ENCODE results near the gene TSKU. TPM values are rescaled to one million over a fixed set of nuclear protein-coding genes. Genes with fewer than 3 reads are reported as not detected.

Gene TSKU
- polyA plus RNA-seq, 1 of the 3 experiments (the other 2 are of a cell fraction) = 20.7 TPM

DNA sequence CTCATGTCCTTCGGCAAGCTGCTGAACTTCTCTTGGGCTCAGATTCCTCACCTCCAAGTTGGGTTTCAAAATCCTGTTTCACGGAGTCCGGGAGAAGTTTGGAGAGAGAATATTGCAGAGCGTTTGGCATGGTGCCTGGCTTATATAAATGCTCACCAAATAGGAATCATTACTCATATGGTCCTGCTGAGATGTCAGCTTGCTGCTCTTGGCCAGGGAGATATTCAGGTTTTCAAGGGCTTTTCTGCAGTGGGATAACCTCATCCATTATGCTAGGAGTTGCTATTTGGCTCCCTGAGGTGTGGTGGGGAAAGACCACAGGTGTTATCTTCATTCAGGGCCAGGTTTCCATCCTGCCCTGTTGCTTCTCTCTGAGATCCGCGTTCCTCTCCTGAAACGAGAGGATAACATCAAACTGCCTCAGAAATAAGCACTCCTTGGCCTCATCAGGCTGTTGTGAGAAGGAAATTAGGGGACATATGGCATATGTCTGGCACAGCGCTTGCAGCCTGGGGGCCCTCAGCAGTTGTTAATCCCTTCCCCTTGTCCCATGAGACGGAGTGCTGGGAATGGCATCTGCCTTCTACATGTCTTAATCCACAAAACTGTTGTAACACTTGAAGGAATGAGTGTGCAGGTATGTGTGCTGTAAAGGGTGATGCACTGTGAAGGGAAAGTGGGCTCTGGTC is 47.6 kb downstream of the TSKU start:
- CTCF ChIA-PET = interaction anchor here (0.6 to 1.0 kb wide), 3 partner anchors 37 to 97 kb away, joined by 3 to 4 read pairs (median 4); no protein-coding TSS in a partner anchor
- 29% methylated on average over 9 of the region's 9 CpGs for WGBS (ENCODE audit: low lambda C conversion rate)
- POLR2A ChIA-PET = no interaction called here
- TF ChIP-seq REST (IDR thresholded peaks at IDR 0.05; ENCODE audit: low read depth, low read length) (no peak), NFIC (IDR thresholded peaks at IDR 0.05; ENCODE audit: borderline replicate concordance) (no peak), RAD21 (IDR thresholded peaks at IDR 0.05; ENCODE audit: low read length) (no peak), TEAD4 (IDR thresholded peaks at IDR 0.05; ENCODE audit: borderline replicate concordance, insufficient read depth) (no peak), IRF3 (IDR thresholded peaks at IDR 0.05; ENCODE audit: low read depth, low read length) (no peak), EP300 (IDR thresholded peaks at IDR 0.05; ENCODE audit: borderline replicate concordance in 1 of 2, low read depth in 1 of 2, low read length in 1 of 2) (peak in 1 of 2 experiments; percentile 32; a peak in 1 of 4 replicates), RXRA (IDR thresholded peaks at IDR 0.05; ENCODE audit: borderline replicate concordance, low read depth) (no peak), MEF2A (IDR thresholded peaks at IDR 0.05; ENCODE audit: borderline replicate concordance, low read depth) (no peak), RFX5 (IDR thresholded peaks at IDR 0.05; ENCODE audit: low read length) (no peak), JUND (IDR thresholded peaks at IDR 0.05) (no peak), FOXJ3 (CRISPR knock-in tag; IDR thresholded peaks at IDR 0.05) (no peak), MAX (IDR thresholded peaks at IDR 0.05; ENCODE audit: low read depth) (no peak), GATA2 (CRISPR knock-in tag; IDR thresholded peaks at IDR 0.05) (peak; percentile 69), MXI1 (IDR thresholded peaks at IDR 0.05; ENCODE audit: low read depth, low read length) (no peak), YY1 (IDR thresholded peaks at IDR 0.05; ENCODE audit: low read depth) (no peak), SIN3A (IDR thresholded peaks at IDR 0.05; ENCODE audit: borderline replicate concordance, low read depth, low read length) (no peak), ELF1 (IDR thresholded peaks at IDR 0.05) (no peak), SMC3 (IDR thresholded peaks at IDR 0.05; ENCODE audit: low read depth, low read length) (no peak), USF2 (IDR thresholded peaks at IDR 0.05; ENCODE audit: borderline replicate concordance, low read depth, low read length) (no peak), RCOR1 (IDR thresholded peaks at IDR 0.05; ENCODE audit: low read length) (peak; percentile 46; the same call in 1 of the 2 replicates)
- TF ChIP-seq, protein P1, sequence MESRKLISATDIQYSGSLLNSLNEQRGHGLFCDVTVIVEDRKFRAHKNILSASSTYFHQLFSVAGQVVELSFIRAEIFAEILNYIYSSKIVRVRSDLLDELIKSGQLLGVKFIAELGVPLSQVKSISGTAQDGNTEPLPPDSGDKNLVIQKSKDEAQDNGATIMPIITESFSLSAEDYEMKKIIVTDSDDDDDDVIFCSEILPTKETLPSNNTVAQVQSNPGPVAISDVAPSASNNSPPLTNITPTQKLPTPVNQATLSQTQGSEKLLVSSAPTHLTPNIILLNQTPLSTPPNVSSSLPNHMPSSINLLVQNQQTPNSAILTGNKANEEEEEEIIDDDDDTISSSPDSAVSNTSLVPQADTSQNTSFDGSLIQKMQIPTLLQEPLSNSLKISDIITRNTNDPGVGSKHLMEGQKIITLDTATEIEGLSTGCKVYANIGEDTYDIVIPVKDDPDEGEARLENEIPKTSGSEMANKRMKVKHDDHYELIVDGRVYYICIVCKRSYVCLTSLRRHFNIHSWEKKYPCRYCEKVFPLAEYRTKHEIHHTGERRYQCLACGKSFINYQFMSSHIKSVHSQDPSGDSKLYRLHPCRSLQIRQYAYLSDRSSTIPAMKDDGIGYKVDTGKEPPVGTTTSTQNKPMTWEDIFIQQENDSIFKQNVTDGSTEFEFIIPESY (IDR thresholded peaks at IDR 0.05; ENCODE audit: borderline replicate concordance, low read depth) = no peak
- TF ChIP-seq, protein P2, sequence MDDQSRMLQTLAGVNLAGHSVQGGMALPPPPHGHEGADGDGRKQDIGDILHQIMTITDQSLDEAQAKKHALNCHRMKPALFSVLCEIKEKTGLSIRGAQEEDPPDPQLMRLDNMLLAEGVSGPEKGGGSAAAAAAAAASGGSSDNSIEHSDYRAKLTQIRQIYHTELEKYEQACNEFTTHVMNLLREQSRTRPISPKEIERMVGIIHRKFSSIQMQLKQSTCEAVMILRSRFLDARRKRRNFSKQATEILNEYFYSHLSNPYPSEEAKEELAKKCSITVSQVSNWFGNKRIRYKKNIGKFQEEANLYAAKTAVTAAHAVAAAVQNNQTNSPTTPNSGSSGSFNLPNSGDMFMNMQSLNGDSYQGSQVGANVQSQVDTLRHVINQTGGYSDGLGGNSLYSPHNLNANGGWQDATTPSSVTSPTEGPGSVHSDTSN (IDR thresholded peaks at IDR 0.05) = peak; percentile 49

More for the DNA sequence above, 47.6 kb downstream of the TSKU start:
- Histone ChIP-seq H3K9ac (no peak overlapping the region), H3K27ac (ENCODE audit: low read depth in 2 of 2, low read length in 1 of 2) (no peak overlapping the region), H3K9me2 (no peaks in the 10 kb centered on the region), H3K27me3 (ENCODE audit: insufficient read depth) (peaks cover 13% of the 10 kb centered on the region; the same call in 1 of the 2 replicates), H2AFZ (ENCODE audit: low read depth) (no peak overlapping the region), H3K4me1 (ENCODE audit: control insufficient read depth in 1 of 2, insufficient read depth in 2 of 2, low read depth in 1 of 2, low read length in 1 of 2) (peaks cover 6 to 9% of the 10 kb centered on the region in 2 experiments; a peak in 2 of 4 replicates), H3K4me2 (0 out of 2 replicates have a peak overlapping the region, but pooled peaks have one; percentile 39), H3K4me3 (ENCODE audit: low read depth in 2 of 2, low read length in 1 of 2) (no peak overlapping the region), H3K79me2 (ENCODE audit: insufficient read depth) (no peaks in the 10 kb centered on the region), H3K36me3 (replicated peaks in 1 of 2; ENCODE audit: control insufficient read depth in 1 of 2, insufficient read depth in 2 of 2, low read length in 1 of 2) (no peaks in the 10 kb centered on the region), H3F3A (replicated peaks; ENCODE audit: insufficient read depth) (no peaks in the 10 kb centered on the region), H3K9me3 (no peaks in the 10 kb centered on the region), H4K20me1 (ENCODE audit: insufficient read depth) (no peaks in the 10 kb centered on the region)
- peak; percentile 54 for DNase-seq

Measured in SK-N-SH (cell line).